Kidney (tissue), 14 donors: ENCODE measurements around the gene AHCY. TPM values are rescaled to one million over a fixed set of nuclear protein-coding genes. Genes with fewer than 3 reads are reported as not detected.

Experiments used
- DNase-seq, 5 donors: peaks; one replicate each; pipeline ENCODE4 v3.0.0-alpha.2; 2013 to 2020
- FAIRE-seq: peaks from 2 replicates; lab custom pipeline; 2012; peaks lifted over from hg19 to GRCh38; lab: Jason Lieb, UNC
- H3K27ac ChIP-seq, 2 donors: one replicate each; pipeline ENCODE4 v1.7.0; 2013; ENCODE audit warnings: low read depth in 2 of 2, low read length in 2 of 2, inconsistent platforms in 1 of 2
- H3K27me3 ChIP-seq: one replicate; pipeline ENCODE4 v1.7.1; 2013; ENCODE audit warnings: low read length, inconsistent platforms; ENCODE audit not compliant: control insufficient read depth, insufficient read depth
- H3K36me3 ChIP-seq, 3 donors: one replicate each; pipeline versions ENCODE4 v1.7.0 to v1.7.1; 2013; ENCODE audit warnings: low read length in 3 of 3, control low read depth in 1 of 3, inconsistent platforms in 1 of 3; ENCODE audit not compliant: insufficient read depth in 3 of 3, control insufficient read depth in 2 of 3
- H3K4me1 ChIP-seq, 3 donors: one replicate each; pipeline versions ENCODE4 v1.7.0 to v1.7.1; 2013; ENCODE audit warnings: low read length in 3 of 3, inconsistent platforms in 1 of 3, low read depth in 1 of 3; ENCODE audit not compliant: control insufficient read depth in 2 of 3, insufficient read depth in 2 of 3
- H3K4me3 ChIP-seq, 3 donors: one replicate each; pipeline versions ENCODE4 v1.7.0 to v1.8.1; 2013; ENCODE audit warnings: low read length in 3 of 3, control low read depth in 1 of 3, inconsistent platforms in 1 of 3
- H3K9ac ChIP-seq, 3 donors: one replicate each; pipeline versions ENCODE4 v1.7.0 to v1.7.1; 2013; ENCODE audit warnings: low read length in 3 of 3, control low read depth in 1 of 3, inconsistent platforms in 1 of 3
- H3K9me3 ChIP-seq, 3 donors: one replicate each; pipeline versions ENCODE4 v1.7.0 to v1.7.1; 2013; ENCODE audit warnings: low read length in 3 of 3, control low read depth in 1 of 3, inconsistent platforms in 1 of 3; ENCODE audit not compliant: control insufficient read depth in 2 of 3, insufficient read depth in 1 of 3
- intact Hi-C: fragments of 100-400 bp; cut with DNase I; formaldehyde crosslinking; loops from one replicate; pipeline ENCODE4 v1.11.1; 2022
- polyA plus RNA-seq: library from polyadenylated mRNA; stranded (reverse); fragments of 350-450 nt; fragmentation: Illumina TruSeq; extraction: RNeasy Lipid Tissue Mini Kit (QIAGEN cat#74804); gene quantifications from one replicate; pipeline ENCODE4 v1.2.3, GENCODE V29; 2014; ENCODE audit warnings: low read depth, low replicate concordance; ENCODE audit not compliant: insufficient read depth
- total RNA-seq: library from RNA; stranded (reverse); fragmentation: NEBNext Ultra II Directional; extraction: Animal tissue kit (Norgen Biotek cat#: 25700); gene quantifications from one replicate; pipeline ENCODE4 v1.2.1, GENCODE V29; 2021
- TF ChIP-seq, protein P1 (sequence below): IDR thresholded peaks from 3 replicates; pipeline ENCODE4 v1.5.1; 2012; ENCODE audit warnings: mild to moderate bottlenecking, moderate library complexity, borderline replicate concordance; ENCODE audit not compliant: insufficient read depth; ENCODE audit errors: extremely low read depth
- donor health status: control.
- donor health status: control.
- donor health status: control.
- donor health status: control.
- donor health status: control.
- donor health status: DM: yes; HTN: yes; CAD: no.
- donor health status: Normal renal cell carcinoma (clear cell type).

AHCY gene
- total and polyA plus RNA-seq, 2 donors from 2014 or later = 70.3 to 144 TPM

DNA sequence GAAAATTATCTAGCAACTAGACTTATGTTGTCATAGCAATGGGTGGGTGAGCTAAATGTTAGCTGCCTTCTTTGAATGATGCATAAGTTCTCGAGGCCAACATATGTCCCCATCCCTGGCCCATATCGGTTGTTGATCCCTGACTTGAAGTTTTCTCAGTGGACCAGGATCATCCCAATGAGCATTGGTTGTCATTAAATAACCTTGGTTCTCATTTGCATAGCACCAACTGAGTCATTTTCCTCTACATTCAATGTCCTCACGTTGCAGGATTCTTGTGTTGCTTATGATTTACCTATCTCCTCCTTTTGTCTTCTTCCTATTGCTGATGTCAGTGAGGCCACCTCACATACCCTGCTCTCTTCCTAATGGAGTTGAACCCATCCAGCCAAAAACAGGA lies 12.1 kb upstream of the AHCY start:
- intact Hi-C loops = no loop called here
- TF ChIP-seq, protein P1, sequence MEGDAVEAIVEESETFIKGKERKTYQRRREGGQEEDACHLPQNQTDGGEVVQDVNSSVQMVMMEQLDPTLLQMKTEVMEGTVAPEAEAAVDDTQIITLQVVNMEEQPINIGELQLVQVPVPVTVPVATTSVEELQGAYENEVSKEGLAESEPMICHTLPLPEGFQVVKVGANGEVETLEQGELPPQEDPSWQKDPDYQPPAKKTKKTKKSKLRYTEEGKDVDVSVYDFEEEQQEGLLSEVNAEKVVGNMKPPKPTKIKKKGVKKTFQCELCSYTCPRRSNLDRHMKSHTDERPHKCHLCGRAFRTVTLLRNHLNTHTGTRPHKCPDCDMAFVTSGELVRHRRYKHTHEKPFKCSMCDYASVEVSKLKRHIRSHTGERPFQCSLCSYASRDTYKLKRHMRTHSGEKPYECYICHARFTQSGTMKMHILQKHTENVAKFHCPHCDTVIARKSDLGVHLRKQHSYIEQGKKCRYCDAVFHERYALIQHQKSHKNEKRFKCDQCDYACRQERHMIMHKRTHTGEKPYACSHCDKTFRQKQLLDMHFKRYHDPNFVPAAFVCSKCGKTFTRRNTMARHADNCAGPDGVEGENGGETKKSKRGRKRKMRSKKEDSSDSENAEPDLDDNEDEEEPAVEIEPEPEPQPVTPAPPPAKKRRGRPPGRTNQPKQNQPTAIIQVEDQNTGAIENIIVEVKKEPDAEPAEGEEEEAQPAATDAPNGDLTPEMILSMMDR = no peak
- FAIRE-seq (no peak), DNase-seq (no peak)
- no peak overlapping the region for H3K9ac ChIP-seq
- no peaks in the 10 kb centered on the region for H3K36me3 ChIP-seq
- H3K9me3 ChIP-seq = no peaks in the 10 kb centered on the region
- H3K27ac ChIP-seq = no peak overlapping the region
- no peaks in the 10 kb centered on the region for H3K27me3 ChIP-seq
- peaks cover 0 to 8% (median 5%) of the 10 kb centered on the region in 3 donors for H3K4me1 ChIP-seq
- no peak overlapping the region for H3K4me3 ChIP-seq

DNA sequence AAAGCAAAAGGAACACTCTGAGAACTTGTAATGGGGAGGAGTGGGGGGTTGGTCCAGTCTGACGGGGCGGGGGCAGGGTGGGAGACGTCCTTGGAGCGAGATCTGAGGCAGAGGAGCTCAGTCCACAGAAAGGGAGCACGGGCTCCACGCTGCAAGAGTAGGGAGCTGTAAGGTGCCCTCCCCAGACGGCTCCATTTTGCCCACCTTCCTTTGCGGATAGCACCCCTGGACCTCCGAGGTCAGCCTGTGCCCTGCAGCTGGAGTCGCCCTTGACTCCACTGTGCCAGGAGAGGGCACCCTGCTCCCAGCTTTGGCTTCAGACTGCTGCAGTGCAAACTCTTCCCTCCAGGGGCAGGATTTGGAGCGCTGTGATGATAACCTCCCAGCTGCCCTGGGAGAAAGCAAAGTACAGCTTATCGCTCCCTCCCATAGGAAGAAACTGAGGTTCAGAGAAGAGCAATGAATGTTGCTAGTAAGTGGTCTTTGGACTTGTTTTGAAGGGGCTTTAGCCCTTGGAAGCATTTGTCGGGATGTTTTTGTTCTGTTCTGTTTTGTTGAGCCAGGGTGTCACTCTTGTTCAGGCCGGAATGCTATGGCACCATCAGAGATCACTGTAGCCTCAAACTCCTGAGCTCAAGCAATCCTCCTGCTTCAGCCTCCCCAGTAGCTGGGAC lies 9.5 kb upstream of the AHCY start:
- Histone ChIP-seq H3K9me3 (no peaks in the 10 kb centered on the region), H3K4me3 (peak overlapping the region in 1 of 3 donors; percentile 4), H3K27ac (no peak overlapping the region), H3K9ac (no peak overlapping the region), H3K4me1 (peaks cover 0 to 8% (median 5%) of the 10 kb centered on the region in 3 donors), H3K27me3 (no peaks in the 10 kb centered on the region), H3K36me3 (no peaks in the 10 kb centered on the region)
- TF ChIP-seq, protein P1 = peak; percentile 100
- FAIRE-seq (no peak), DNase-seq (peak; percentile 90 to 94 (median 91))
- intact Hi-C loops = no loop called here

DNA sequence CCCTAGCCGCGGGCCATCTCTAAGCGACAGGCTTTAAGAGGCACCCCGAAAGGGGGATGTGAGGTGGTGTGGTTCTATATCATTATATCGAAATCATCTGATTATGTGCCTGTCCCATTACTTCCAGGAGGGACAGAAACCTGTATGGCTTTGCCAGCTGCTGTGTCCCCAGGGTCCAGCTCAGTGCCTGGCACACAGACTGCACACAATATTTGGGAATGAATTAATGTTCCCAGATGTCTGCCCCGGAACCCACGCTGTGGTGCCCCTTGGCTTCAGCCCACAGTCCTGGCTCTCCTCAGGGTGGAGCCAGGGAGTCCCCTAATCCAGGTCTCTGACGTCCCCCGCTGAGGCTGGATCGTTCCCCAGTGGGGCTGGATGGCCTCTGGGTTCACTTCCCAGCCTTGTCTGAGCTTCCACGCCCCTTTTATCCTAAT lies 8.9 kb upstream of the AHCY start:
- Histone ChIP-seq H3K27ac (no peak overlapping the region), H3K4me1 (peaks cover 0 to 8% (median 5%) of the 10 kb centered on the region in 3 donors), H3K9ac (no peak overlapping the region), H3K36me3 (no peaks in the 10 kb centered on the region), H3K9me3 (no peaks in the 10 kb centered on the region), H3K4me3 (peak overlapping the region in 1 of 3 donors; percentile 29), H3K27me3 (no peaks in the 10 kb centered on the region)
- intact Hi-C loops = no loop called here
- FAIRE-seq = no peak
- TF ChIP-seq, protein P1 = no peak
- no peak for DNase-seq
